NCI-H2029 (cell line): ENCODE data around the gene BDKRB1.

Experiments
- DNase-seq: peaks from one replicate; lab custom pipeline; 2025; lab: John Stamatoyannopoulos, UW

BDKRB1 gene

GRCh38 chr14:96255501-96256366 is at the start of gene BDKRB1:
TSS of gene BDKRB1 (plus strand) at chr14:96256210. CDS start at chr14:96263683, 7,473 bp downstream.
- DNase-seq = no peak

GRCh38 chr14:96206461-96206860 is 49.5 kb upstream of the BDKRB1 start:
- no peak for DNase-seq

GRCh38 chr14:96207686-96208085 is 48.3 kb upstream of the BDKRB1 start:
- DNase-seq = no peak

GRCh38 chr14:96208739-96209138 is 47.3 kb upstream of the BDKRB1 start:
- no peak for DNase-seq

- DNase-seq = no peak
These were observed 43.9 kb upstream of the BDKRB1 start for GRCh38 chr14:96212140-96212539.

- no peak for DNase-seq
These were observed 43.1 kb upstream of the BDKRB1 start for GRCh38 chr14:96212896-96213295.

- DNase-seq = no peak
These were observed 42.0 kb upstream of the BDKRB1 start for GRCh38 chr14:96213871-96214465.

- DNase-seq = no peak
These were observed 41.2 kb upstream of the BDKRB1 start for GRCh38 chr14:96214793-96215192.

- no peak for DNase-seq
These were observed 40.4 kb upstream of the BDKRB1 start for GRCh38 chr14:96215452-96216244.

GRCh38 chr14:96216627-96217026 is 39.4 kb upstream of the BDKRB1 start:
- no peak for DNase-seq

GRCh38 chr14:96217376-96217913 is 38.6 kb upstream of the BDKRB1 start:
- peak; percentile 14 for DNase-seq

- DNase-seq = peak; percentile 57
These were observed 34.8 kb upstream of the BDKRB1 start for GRCh38 chr14:96221109-96221650.

GRCh38 chr14:96221841-96222240 is 34.2 kb upstream of the BDKRB1 start:
- no peak for DNase-seq

- no peak for DNase-seq
These were observed 31.4 kb upstream of the BDKRB1 start for GRCh38 chr14:96224480-96225096.

- DNase-seq = no peak
These were observed 30.8 kb upstream of the BDKRB1 start for GRCh38 chr14:96225213-96225612.

GRCh38 chr14:96225745-96226151 is 30.3 kb upstream of the BDKRB1 start:
- no peak for DNase-seq

- DNase-seq = no peak
These were observed 28.6 kb upstream of the BDKRB1 start for GRCh38 chr14:96227428-96227827.

- no peak for DNase-seq
These were observed 26.7 kb upstream of the BDKRB1 start for GRCh38 chr14:96229315-96229714.

- no peak for DNase-seq
These were observed 25.0 kb upstream of the BDKRB1 start for GRCh38 chr14:96231056-96231455.

GRCh38 chr14:96231526-96232130 is 24.4 kb upstream of the BDKRB1 start:
- DNase-seq = no peak

- no peak for DNase-seq
These were observed 23.5 kb upstream of the BDKRB1 start for GRCh38 chr14:96232506-96232905.
